Thyroid gland (tissue), 4 donors: ENCODE measurements around the gene SH3BGR.

ENCODE experiments used
- POLR2A ChIP-seq, 2 donors: fragments of 450-650 bp; IDR thresholded peaks; one replicate each; pipeline ENCODE4 v1.6.1; 2017; ENCODE audit warnings: antibody characterized with exemption in 2 of 2, mild to moderate bottlenecking in 2 of 2, moderate library complexity in 1 of 2
- TF ChIP-seq, protein P1 (sequence below), 6 experiments: fragments of 200-600 bp in 3 of 6; fragments of 450-650 bp in 3 of 6; sonication (generic) in 3 of 6; IDR thresholded peaks; one replicate each; pipeline ENCODE4 v1.5.1; 2016 to 2019; ENCODE audit warnings: antibody characterized with exemption in 6 of 6, mild to moderate bottlenecking in 2 of 6, inconsistent platforms in 1 of 6, moderate library complexity in 1 of 6

DNA sequence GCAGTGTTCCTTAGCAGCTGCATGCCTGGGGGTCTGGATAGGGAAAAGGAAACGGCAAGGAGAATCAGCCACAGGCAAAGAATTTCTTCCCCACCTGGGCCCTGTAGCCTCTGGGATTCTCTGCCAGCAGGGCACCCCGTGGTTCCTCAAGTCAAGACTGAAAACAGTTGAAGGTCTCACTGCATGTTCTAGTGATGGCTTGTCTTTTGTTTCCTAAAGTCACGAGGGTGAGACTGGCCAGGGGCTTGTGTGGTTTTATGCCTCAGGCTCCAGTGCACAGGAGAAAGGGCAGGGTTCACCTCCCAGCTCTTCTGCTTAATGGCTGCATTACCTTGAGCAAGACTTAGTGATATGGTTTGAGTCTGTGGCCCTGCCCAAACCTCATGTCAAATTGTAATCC lies 107.7 kb downstream of the SH3BGR start:
- TF ChIP-seq, protein P1, sequence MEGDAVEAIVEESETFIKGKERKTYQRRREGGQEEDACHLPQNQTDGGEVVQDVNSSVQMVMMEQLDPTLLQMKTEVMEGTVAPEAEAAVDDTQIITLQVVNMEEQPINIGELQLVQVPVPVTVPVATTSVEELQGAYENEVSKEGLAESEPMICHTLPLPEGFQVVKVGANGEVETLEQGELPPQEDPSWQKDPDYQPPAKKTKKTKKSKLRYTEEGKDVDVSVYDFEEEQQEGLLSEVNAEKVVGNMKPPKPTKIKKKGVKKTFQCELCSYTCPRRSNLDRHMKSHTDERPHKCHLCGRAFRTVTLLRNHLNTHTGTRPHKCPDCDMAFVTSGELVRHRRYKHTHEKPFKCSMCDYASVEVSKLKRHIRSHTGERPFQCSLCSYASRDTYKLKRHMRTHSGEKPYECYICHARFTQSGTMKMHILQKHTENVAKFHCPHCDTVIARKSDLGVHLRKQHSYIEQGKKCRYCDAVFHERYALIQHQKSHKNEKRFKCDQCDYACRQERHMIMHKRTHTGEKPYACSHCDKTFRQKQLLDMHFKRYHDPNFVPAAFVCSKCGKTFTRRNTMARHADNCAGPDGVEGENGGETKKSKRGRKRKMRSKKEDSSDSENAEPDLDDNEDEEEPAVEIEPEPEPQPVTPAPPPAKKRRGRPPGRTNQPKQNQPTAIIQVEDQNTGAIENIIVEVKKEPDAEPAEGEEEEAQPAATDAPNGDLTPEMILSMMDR (IDR thresholded peaks at IDR 0.05): no peak
- no peak for TF ChIP-seq POLR2A (IDR thresholded peaks at IDR 0.05)
